HepG2 (cell line): ENCODE data around the gene C20orf96. TPM values are rescaled to one million over a fixed set of nuclear protein-coding genes. Genes with fewer than 3 reads are reported as not detected.

Experiments used
- ARNTL ChIP-seq: sonication (generic); formaldehyde crosslinking; IDR thresholded peaks from 2 replicates; pipeline ENCODE4 v1.4.0; 2020; ENCODE audit warnings: mild to moderate bottlenecking, missing genetic modification reagents
- ASH2L ChIP-seq: fragments of 300-600, 200-600 bp; sonication (generic); IDR thresholded peaks from 2 replicates; pipeline ENCODE4 v1.7.0; 2017; ENCODE audit warnings: low read depth, mild to moderate bottlenecking, moderate library complexity, mixed read lengths, low read length; ENCODE audit not compliant: insufficient read length
- KLF9 ChIP-seq: IDR thresholded peaks from 2 replicates; pipeline ENCODE4 v1.6.1; 2016; ENCODE audit warnings: low read depth
- MIER3 ChIP-seq: IDR thresholded peaks from 2 replicates; pipeline ENCODE4 v1.6.1; 2016; ENCODE audit warnings: missing compliant biosample characterization, borderline replicate concordance
- MXD4 ChIP-seq: IDR thresholded peaks from 2 replicates; pipeline ENCODE4 v1.6.1; 2016; ENCODE audit warnings: mild to moderate bottlenecking, missing biosample characterization, missing genetic modification reagents
- POGZ ChIP-seq: sonication (generic); formaldehyde crosslinking; IDR thresholded peaks from 2 replicates; pipeline ENCODE4 v1.4.0; 2020; ENCODE audit warnings: mild to moderate bottlenecking, missing genetic modification reagents
- TAF1 ChIP-seq: sonication (generic); formaldehyde crosslinking; IDR thresholded peaks from 2 replicates; pipeline ENCODE4 v1.4.0; 2020; ENCODE audit warnings: missing genetic modification reagents
- U2AF1 ChIP-seq: fragments of 200-400 bp; formaldehyde crosslinking; optimal IDR thresholded peaks from 2 replicates; pipeline ENCODE3; 2017; ENCODE audit warnings: mild to moderate bottlenecking, low read depth, low read length
- ZNF232 ChIP-seq: sonication (generic); formaldehyde crosslinking; IDR thresholded peaks from 2 replicates; pipeline ENCODE4 v1.4.0; 2020; ENCODE audit warnings: missing genetic modification reagents, borderline replicate concordance
- ZNF3 ChIP-seq: IDR thresholded peaks from 2 replicates; pipeline ENCODE4 v1.7.0; 2017; ENCODE audit warnings: inconsistent platforms
- ZNF33B ChIP-seq: sonication (generic); formaldehyde crosslinking; IDR thresholded peaks from 2 replicates; pipeline ENCODE4 v1.5.1; 2020; ENCODE audit warnings: mild to moderate bottlenecking, missing genetic modification reagents
- ZNF564 ChIP-seq: sonication (generic); formaldehyde crosslinking; IDR thresholded peaks from 2 replicates; pipeline ENCODE4 v1.8.1; 2023; ENCODE audit warnings: mild to moderate bottlenecking, missing genetic modification reagents
- ZNF674 ChIP-seq: sonication (generic); formaldehyde crosslinking; IDR thresholded peaks from 2 replicates; pipeline ENCODE4 v1.5.0; 2020; ENCODE audit warnings: low read depth, mild to moderate bottlenecking, missing genetic modification reagents
- ZNF713 ChIP-seq: sonication (generic); formaldehyde crosslinking; IDR thresholded peaks from 2 replicates; pipeline ENCODE4 v1.4.0; 2020; ENCODE audit warnings: mild to moderate bottlenecking, missing genetic modification reagents
- ZSCAN12 ChIP-seq: sonication (generic); formaldehyde crosslinking; IDR thresholded peaks from 2 replicates; pipeline ENCODE4 v1.9.0; 2021; ENCODE audit warnings: mild to moderate bottlenecking, missing genetic modification reagents
- ZSCAN25 ChIP-seq: sonication (generic); formaldehyde crosslinking; IDR thresholded peaks from 2 replicates; pipeline ENCODE4 v1.8.0; 2022; ENCODE audit warnings: mild to moderate bottlenecking, missing genetic modification reagents
- polyA plus RNA-seq, 8 experiments: library from polyadenylated mRNA; depleted of rRNA in 3 of 8; stranded (reverse) in 7 of 8; unstranded in 1 of 8; fragments of >200 nt; fragmentation: Illumina TruSeq in 4 of 8; extraction: Trizol in 4 of 8; gene quantifications; 2 replicates each; pipeline versions ENCODE4 v1.2.1 to v1.2.3, GENCODE V29; 2011 to 2016; ENCODE audit warnings: low read depth in 4 of 8, missing spikeins in 1 of 8, mixed read lengths in 1 of 8; ENCODE audit not compliant: insufficient read depth in 1 of 8
- total RNA-seq, 5 experiments: library from RNA; depleted of rRNA; stranded (reverse); fragments of >200 nt; fragmentation: Illumina TruSeq; extraction: Trizol; gene quantifications; 2 replicates each; pipeline ENCODE4 v1.2.3, GENCODE V29; 2016; ENCODE audit warnings: low read depth in 1 of 5
- TF ChIP-seq, protein P1 (sequence below): sonication (generic); formaldehyde crosslinking; IDR thresholded peaks from 2 replicates; pipeline ENCODE4 v1.8.1; 2023; ENCODE audit warnings: mild to moderate bottlenecking, inconsistent platforms, moderate library complexity, missing genetic modification reagents, borderline replicate concordance
- TF ChIP-seq, protein P2 (sequence below): sonication (generic); formaldehyde crosslinking; IDR thresholded peaks from 2 replicates; pipeline ENCODE4 v1.5.0; 2020; ENCODE audit warnings: mild to moderate bottlenecking, missing genetic modification reagents, borderline replicate concordance
- TF ChIP-seq, protein P3 (sequence below): sonication (generic); formaldehyde crosslinking; IDR thresholded peaks from 2 replicates; pipeline ENCODE4 v1.4.0; 2020; ENCODE audit warnings: missing genetic modification reagents

C20orf96 gene
- total and polyA plus RNA-seq, 2 of the 13 experiments (the other 11 are each of a cell fraction or from before 2014, with no cell fraction given): 3.8 to 20.6 TPM

DNA sequence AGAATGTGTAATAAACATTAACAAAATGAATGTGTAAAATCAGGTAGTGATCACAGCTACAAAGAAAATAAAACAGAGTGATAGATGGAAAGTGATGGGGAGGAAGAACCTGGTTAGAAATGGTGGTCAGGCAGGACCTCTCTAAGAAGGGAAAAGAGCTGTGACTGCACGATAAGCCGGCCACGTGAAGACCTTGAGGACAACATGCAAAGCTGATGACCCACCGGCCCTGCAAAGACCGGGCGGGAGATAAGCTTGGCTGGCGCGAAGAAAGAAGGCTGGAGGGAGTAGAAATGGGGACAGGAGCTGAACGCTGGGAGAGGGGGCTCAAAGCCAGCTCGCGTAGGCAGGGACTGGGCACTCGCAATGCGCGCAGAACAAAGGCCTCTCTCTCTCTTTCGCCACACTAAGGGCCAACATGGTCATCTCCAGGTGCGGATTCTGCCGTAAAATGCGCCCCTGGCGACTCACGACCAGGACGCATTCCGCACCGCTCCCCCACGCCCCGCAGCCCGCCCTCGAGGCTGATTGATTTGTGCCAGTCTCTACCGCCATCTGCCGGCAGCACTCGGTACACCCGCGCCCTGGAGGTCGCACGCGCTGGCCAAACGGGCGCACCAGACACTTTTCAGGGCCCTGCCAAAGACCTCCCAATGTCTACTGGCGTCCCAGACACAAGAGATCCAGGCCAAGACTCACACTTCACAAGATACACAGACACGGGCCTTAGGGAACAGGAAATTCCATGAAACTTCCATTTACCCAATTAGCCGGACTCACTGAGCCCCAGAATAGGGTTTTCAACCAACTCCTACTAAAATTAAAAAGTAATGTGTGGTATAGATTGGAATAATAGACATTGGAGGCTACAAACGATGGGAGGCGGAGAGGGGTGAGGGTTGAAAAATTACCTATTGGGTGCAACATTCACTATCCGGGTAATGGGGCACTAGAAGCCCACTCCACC lies 23.7 kb downstream of the C20orf96 start (continued):
- TF ChIP-seq, protein P1, sequence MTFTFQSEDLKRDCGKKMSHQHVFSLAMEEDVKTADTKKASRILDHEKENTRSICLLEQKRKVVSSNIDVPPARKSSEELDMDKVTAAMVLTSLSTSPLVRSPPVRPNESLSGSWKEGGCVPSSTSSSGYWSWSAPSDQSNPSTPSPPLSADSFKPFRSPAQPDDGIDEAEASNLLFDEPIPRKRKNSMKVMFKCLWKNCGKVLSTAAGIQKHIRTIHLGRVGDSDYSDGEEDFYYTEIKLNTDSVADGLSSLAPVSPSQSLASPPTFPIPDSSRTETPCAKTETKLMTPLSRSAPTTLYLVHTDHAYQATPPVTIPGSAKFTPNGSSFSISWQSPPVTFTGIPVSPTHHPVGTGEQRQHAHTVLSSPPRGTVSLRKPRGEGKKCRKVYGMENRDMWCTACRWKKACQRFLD (CRISPR knock-in tag): peak; percentile 99
- TF ChIP-seq TAF1 (CRISPR knock-in tag) (peak; percentile 73), MXD4 (CRISPR knock-in tag) (peak; percentile 94), KLF9 (peak; percentile 64; the same call in 1 of the 2 replicates), ASH2L (peak; percentile 72), MIER3 (CRISPR knock-in tag) (peak; percentile 91; the same call in 1 of the 2 replicates), ZNF674 (CRISPR knock-in tag) (no peak; the same call in 1 of the 2 replicates), U2AF1 (peak; percentile 87), ZSCAN12 (peak; percentile 63; the same call in 1 of the 2 replicates), ZNF3 (CRISPR knock-in tag) (peak; percentile 61; the same call in 1 of the 2 replicates), ZNF564 (CRISPR knock-in tag) (no peak; the same call in 1 of the 2 replicates), ZNF232 (CRISPR knock-in tag) (peak; percentile 95), POGZ (CRISPR knock-in tag) (peak; percentile 83), ZSCAN25 (CRISPR knock-in tag) (peak; percentile 91; the same call in 1 of the 2 replicates), ARNTL (CRISPR knock-in tag) (peak; percentile 90), ZNF33B (CRISPR knock-in tag) (peak; percentile 72; the same call in 1 of the 2 replicates), ZNF713 (CRISPR knock-in tag) (no peak)
- TF ChIP-seq, protein P2, sequence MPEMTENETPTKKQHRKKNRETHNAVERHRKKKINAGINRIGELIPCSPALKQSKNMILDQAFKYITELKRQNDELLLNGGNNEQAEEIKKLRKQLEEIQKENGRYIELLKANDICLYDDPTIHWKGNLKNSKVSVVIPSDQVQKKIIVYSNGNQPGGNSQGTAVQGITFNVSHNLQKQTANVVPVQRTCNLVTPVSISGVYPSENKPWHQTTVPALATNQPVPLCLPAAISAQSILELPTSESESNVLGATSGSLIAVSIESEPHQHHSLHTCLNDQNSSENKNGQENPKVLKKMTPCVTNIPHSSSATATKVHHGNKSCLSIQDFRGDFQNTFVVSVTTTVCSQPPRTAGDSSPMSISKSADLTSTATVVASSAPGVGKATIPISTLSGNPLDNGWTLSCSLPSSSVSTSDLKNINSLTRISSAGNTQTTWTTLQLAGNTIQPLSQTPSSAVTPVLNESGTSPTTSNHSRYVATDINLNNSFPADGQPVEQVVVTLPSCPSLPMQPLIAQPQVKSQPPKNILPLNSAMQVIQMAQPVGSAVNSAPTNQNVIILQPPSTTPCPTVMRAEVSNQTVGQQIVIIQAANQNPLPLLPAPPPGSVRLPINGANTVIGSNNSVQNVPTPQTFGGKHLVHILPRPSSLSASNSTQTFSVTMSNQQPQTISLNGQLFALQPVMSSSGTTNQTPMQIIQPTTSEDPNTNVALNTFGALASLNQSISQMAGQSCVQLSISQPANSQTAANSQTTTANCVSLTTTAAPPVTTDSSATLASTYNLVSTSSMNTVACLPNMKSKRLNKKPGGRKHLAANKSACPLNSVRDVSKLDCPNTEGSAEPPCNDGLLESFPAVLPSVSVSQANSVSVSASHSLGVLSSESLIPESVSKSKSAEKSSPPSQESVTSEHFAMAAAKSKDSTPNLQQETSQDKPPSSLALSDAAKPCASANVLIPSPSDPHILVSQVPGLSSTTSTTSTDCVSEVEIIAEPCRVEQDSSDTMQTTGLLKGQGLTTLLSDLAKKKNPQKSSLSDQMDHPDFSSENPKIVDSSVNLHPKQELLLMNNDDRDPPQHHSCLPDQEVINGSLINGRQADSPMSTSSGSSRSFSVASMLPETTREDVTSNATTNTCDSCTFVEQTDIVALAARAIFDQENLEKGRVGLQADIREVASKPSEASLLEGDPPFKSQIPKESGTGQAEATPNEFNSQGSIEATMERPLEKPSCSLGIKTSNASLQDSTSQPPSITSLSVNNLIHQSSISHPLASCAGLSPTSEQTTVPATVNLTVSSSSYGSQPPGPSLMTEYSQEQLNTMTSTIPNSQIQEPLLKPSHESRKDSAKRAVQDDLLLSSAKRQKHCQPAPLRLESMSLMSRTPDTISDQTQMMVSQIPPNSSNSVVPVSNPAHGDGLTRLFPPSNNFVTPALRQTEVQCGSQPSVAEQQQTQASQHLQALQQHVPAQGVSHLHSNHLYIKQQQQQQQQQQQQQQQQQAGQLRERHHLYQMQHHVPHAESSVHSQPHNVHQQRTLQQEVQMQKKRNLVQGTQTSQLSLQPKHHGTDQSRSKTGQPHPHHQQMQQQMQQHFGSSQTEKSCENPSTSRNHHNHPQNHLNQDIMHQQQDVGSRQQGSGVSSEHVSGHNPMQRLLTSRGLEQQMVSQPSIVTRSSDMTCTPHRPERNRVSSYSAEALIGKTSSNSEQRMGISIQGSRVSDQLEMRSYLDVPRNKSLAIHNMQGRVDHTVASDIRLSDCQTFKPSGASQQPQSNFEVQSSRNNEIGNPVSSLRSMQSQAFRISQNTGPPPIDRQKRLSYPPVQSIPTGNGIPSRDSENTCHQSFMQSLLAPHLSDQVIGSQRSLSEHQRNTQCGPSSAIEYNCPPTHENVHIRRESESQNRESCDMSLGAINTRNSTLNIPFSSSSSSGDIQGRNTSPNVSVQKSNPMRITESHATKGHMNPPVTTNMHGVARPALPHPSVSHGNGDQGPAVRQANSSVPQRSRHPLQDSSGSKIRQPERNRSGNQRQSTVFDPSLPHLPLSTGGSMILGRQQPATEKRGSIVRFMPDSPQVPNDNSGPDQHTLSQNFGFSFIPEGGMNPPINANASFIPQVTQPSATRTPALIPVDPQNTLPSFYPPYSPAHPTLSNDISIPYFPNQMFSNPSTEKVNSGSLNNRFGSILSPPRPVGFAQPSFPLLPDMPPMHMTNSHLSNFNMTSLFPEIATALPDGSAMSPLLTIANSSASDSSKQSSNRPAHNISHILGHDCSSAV (CRISPR knock-in tag): 0 out of 2 replicates have a peak, but pooled peaks have one; percentile 48
- TF ChIP-seq, protein P3, sequence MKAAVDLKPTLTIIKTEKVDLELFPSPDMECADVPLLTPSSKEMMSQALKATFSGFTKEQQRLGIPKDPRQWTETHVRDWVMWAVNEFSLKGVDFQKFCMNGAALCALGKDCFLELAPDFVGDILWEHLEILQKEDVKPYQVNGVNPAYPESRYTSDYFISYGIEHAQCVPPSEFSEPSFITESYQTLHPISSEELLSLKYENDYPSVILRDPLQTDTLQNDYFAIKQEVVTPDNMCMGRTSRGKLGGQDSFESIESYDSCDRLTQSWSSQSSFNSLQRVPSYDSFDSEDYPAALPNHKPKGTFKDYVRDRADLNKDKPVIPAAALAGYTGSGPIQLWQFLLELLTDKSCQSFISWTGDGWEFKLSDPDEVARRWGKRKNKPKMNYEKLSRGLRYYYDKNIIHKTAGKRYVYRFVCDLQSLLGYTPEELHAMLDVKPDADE (CRISPR knock-in tag): peak; percentile 92; the same call in 1 of the 2 replicates
